ENCODE results near the gene NNT. TPM values are rescaled to one million over a fixed set of nuclear protein-coding genes. Genes with fewer than 3 reads are reported as not detected.

The NNT gene
- total and polyA plus RNA-seq, 2 of the 13 experiments (the other 11 are each of a cell fraction or from before 2014, with no cell fraction given): 21.1 to 58.0 TPM

- no peak for TF ChIP-seq ZBTB39 (CRISPR knock-in tag; IDR thresholded peaks at IDR 0.05)
- TF ChIP-seq TCF12 (IDR thresholded peaks at IDR 0.05): no peak
- 0 out of 2 replicates have a peak, but pooled peaks have one; percentile 24 for TF ChIP-seq TCF12 (CRISPR knock-in tag; IDR thresholded peaks at IDR 0.05)
- TF ChIP-seq UBTF (CRISPR knock-in tag; IDR thresholded peaks at IDR 0.05): no peak; the same call in 1 of the 2 replicates
- peak; percentile 75; the same call in 1 of the 2 replicates for TF ChIP-seq DMAP1 (CRISPR knock-in tag; IDR thresholded peaks at IDR 0.05)
- TF ChIP-seq, protein P1, sequence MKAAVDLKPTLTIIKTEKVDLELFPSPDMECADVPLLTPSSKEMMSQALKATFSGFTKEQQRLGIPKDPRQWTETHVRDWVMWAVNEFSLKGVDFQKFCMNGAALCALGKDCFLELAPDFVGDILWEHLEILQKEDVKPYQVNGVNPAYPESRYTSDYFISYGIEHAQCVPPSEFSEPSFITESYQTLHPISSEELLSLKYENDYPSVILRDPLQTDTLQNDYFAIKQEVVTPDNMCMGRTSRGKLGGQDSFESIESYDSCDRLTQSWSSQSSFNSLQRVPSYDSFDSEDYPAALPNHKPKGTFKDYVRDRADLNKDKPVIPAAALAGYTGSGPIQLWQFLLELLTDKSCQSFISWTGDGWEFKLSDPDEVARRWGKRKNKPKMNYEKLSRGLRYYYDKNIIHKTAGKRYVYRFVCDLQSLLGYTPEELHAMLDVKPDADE (CRISPR knock-in tag; IDR thresholded peaks at IDR 0.05): 0 out of 2 replicates have a peak, but pooled peaks have one; percentile 4
- TF ChIP-seq ZBTB20 (CRISPR knock-in tag; IDR thresholded peaks at IDR 0.05; ENCODE audit: borderline replicate concordance, low read depth): 0 out of 2 replicates have a peak, but pooled peaks have one; percentile 49
- TF ChIP-seq, protein P2, sequence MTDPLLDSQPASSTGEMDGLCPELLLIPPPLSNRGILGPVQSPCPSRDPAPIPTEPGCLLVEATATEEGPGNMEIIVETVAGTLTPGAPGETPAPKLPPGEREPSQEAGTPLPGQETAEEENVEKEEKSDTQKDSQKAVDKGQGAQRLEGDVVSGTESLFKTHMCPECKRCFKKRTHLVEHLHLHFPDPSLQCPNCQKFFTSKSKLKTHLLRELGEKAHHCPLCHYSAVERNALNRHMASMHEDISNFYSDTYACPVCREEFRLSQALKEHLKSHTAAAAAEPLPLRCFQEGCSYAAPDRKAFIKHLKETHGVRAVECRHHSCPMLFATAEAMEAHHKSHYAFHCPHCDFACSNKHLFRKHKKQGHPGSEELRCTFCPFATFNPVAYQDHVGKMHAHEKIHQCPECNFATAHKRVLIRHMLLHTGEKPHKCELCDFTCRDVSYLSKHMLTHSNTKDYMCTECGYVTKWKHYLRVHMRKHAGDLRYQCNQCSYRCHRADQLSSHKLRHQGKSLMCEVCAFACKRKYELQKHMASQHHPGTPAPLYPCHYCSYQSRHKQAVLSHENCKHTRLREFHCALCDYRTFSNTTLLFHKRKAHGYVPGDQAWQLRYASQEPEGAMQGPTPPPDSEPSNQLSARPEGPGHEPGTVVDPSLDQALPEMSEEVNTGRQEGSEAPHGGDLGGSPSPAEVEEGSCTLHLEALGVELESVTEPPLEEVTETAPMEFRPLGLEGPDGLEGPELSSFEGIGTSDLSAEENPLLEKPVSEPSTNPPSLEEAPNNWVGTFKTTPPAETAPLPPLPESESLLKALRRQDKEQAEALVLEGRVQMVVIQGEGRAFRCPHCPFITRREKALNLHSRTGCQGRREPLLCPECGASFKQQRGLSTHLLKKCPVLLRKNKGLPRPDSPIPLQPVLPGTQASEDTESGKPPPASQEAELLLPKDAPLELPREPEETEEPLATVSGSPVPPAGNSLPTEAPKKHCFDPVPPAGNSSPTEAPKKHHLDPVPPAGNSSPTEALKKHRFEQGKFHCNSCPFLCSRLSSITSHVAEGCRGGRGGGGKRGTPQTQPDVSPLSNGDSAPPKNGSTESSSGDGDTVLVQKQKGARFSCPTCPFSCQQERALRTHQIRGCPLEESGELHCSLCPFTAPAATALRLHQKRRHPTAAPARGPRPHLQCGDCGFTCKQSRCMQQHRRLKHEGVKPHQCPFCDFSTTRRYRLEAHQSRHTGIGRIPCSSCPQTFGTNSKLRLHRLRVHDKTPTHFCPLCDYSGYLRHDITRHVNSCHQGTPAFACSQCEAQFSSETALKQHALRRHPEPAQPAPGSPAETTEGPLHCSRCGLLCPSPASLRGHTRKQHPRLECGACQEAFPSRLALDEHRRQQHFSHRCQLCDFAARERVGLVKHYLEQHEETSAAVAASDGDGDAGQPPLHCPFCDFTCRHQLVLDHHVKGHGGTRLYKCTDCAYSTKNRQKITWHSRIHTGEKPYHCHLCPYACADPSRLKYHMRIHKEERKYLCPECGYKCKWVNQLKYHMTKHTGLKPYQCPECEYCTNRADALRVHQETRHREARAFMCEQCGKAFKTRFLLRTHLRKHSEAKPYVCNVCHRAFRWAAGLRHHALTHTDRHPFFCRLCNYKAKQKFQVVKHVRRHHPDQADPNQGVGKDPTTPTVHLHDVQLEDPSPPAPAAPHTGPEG (CRISPR knock-in tag; IDR thresholded peaks at IDR 0.05): no peak
- peak; percentile 30; the same call in 1 of the 2 replicates for TF ChIP-seq RXRA (CRISPR knock-in tag; IDR thresholded peaks at IDR 0.05)
- no peak for TF ChIP-seq ZNF296 (CRISPR knock-in tag; conservative IDR thresholded peaks at IDR 0.05)
- TF ChIP-seq SNAI1 (CRISPR knock-in tag; IDR thresholded peaks at IDR 0.05; ENCODE audit: borderline replicate concordance): peak; percentile 71; the same call in 1 of the 2 replicates
- TF ChIP-seq, protein P3, sequence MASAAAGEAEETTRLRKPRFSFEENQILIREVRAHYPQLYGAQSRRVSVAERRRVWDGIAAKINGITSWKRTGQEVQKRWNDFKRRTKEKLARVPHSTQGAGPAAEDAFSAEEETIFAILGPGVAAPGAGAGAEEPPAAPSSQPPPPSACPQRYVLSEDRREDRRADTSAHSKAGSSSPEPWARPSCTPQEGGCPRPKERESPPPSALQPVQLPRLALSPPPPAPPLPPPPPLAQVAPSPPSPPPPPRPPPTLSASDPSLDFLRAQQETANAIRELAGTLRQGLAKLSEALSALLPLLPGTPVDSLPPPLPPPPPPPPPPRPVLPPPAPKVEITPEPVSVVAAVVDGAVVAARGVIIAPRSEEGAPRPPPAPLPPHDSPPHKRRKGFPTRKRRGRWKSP (CRISPR knock-in tag; IDR thresholded peaks at IDR 0.05): no peak
- peak; percentile 95; the same call in 1 of the 2 replicates for TF ChIP-seq PAX8 (CRISPR knock-in tag; IDR thresholded peaks at IDR 0.05; ENCODE audit: borderline replicate concordance)
- 0 out of 2 replicates have a peak, but pooled peaks have one; percentile 17 for TF ChIP-seq YEATS4 (CRISPR knock-in tag; IDR thresholded peaks at IDR 0.05; ENCODE audit: borderline replicate concordance)
- TF ChIP-seq ZNF468 (CRISPR knock-in tag; IDR thresholded peaks at IDR 0.05): no peak
Measured at GRCh38 chr5:43555895-43556606, 46.9 kb upstream of the NNT start (continued).

Measured in HepG2 (cell line).